GM18868 (cell line): ENCODE results near the gene ZBTB2.
A peak's percentile ranks its signal among the peaks of the same experiment; 100 is the strongest.
"Not testable (repeated sequence)": the region's sequence is repeated elsewhere in the genome, so short reads cannot be mapped to it uniquely, and the experiment has no call there.

Experiments used
- ATAC-seq: cut with Tn5 transposase; IDR thresholded peaks from one replicate; pipeline ENCODE4 v1.9.1; 2021; ENCODE audit warnings: mild to moderate bottlenecking, moderate library complexity; ENCODE audit not compliant: unreplicated experiment

Gene ZBTB2

GRCh38 chr6:151403919-151404308, 12.6 kb upstream of the ZBTB2 start:
- no peak for ATAC-seq

- no peak for ATAC-seq
Measured at GRCh38 chr6:151402228-151402627, 10.9 kb upstream of the ZBTB2 start.

GRCh38 chr6:151400473-151400872, 9.1 kb upstream of the ZBTB2 start:
- ATAC-seq = no peak

- no peak for ATAC-seq
Measured at GRCh38 chr6:151399679-151400078, 8.3 kb upstream of the ZBTB2 start.

GRCh38 chr6:151393410-151393809, 2.1 kb upstream of the ZBTB2 start:
- no peak for ATAC-seq

GRCh38 chr6:151392427-151392826, 1.1 kb upstream of the ZBTB2 start:
- no peak for ATAC-seq

GRCh38 chr6:151390851-151391470, 398 bp downstream of the ZBTB2 start:
- ATAC-seq = peak; percentile 12

GRCh38 chr6:151390276-151390850, 996 bp downstream of the ZBTB2 start:
- ATAC-seq = peak; percentile 82

GRCh38 chr6:151389618-151390275, 1.6 kb downstream of the ZBTB2 start:
- peak; percentile 69 for ATAC-seq

- ATAC-seq = no peak
Measured at GRCh38 chr6:151388997-151389617, 2.3 kb downstream of the ZBTB2 start.

- no peak for ATAC-seq
Measured at GRCh38 chr6:151388236-151388635, 3.1 kb downstream of the ZBTB2 start.

- ATAC-seq = no peak
Measured at GRCh38 chr6:151387175-151387970, 4.0 kb downstream of the ZBTB2 start.

GRCh38 chr6:151385177-151385576, 6.2 kb downstream of the ZBTB2 start:
- no peak for ATAC-seq

GRCh38 chr6:151384151-151384550, 7.2 kb downstream of the ZBTB2 start:
- no peak for ATAC-seq

- not testable (repeated sequence) for ATAC-seq
Measured at GRCh38 chr6:151382631-151383030, 8.7 kb downstream of the ZBTB2 start.

GRCh38 chr6:151381722-151382121, 9.6 kb downstream of the ZBTB2 start:
- ATAC-seq = no peak

- no peak for ATAC-seq
Measured at GRCh38 chr6:151380848-151381205, 10.5 kb downstream of the ZBTB2 start.

GRCh38 chr6:151379933-151380847, 11.2 kb downstream of the ZBTB2 start:
- peak; percentile 57 for ATAC-seq

GRCh38 chr6:151377095-151377494, 14.3 kb downstream of the ZBTB2 start:
- ATAC-seq = no peak

- ATAC-seq = no peak
Measured at GRCh38 chr6:151376440-151376839, 14.9 kb downstream of the ZBTB2 start.
